GM23248 (cell line): Measurements from ENCODE around the gene NCOA3.

ENCODE experiments used
- EZH2 ChIP-seq: fragments of 200-600 bp; sonication (generic); IDR thresholded peaks from 2 replicates; pipeline ENCODE4 v1.6.1; 2018; ENCODE audit warnings: antibody characterized with exemption, mild to moderate bottlenecking; ENCODE audit not compliant: insufficient read depth, poor library complexity, severe bottlenecking
- EZH2phosphoT487 ChIP-seq: fragments of 200-600 bp; sonication (generic); IDR thresholded peaks from 2 replicates; pipeline ENCODE4 v1.6.1; 2018; ENCODE audit warnings: antibody characterized with exemption, moderate library complexity, mild to moderate bottlenecking, low read depth; ENCODE audit not compliant: insufficient read depth

DNA sequence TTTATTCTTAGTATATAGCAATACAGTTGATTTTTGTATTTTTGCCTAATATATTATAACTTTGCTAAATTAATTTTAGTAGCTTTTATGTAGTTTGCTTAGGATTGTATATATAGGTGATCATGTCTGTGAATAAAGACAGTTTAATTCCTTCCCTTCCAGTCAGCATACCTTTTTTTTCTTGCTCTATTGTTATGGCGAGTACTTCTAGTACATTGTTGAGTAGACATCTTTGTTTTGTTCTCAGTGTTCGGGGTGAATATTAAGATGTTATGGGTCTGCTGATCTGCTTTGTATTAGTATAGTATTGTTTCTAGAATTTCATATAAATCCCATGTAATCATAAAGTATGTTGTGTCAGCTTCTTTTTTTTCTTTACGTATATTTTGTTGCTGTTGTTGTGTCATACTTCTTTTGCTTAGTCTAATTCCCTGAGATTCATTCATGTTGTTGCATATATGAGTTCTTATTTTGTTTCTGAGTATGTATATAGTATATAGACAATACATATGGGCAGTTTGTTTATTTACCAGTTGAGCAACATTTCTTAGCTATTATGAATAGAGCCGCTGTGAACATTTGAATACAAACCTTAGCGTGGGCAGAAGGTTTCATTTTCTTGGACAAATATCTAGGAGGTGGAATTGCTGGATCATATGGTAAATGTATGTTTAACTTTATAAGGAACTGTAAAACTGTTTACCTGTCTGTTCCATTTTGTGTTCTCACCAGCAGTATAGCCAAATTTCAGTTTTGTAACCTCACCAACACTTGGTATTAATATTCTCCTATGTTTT is 25.5 kb downstream of the NCOA3 start:
- TF ChIP-seq EZH2phosphoT487, result no peak
- TF ChIP-seq EZH2, result no peak
